ENCODE measurements around the gene LBH. TPM values are rescaled to one million over a fixed set of nuclear protein-coding genes. Genes with fewer than 3 reads are reported as not detected.

The LBH gene
- total RNA-seq, 1 donor = 91.4 TPM

GRCh38 chr2:30255466-30256408 lies 24.4 kb downstream of the LBH start:
- H3K27me3 ChIP-seq (ENCODE audit: insufficient read depth, low read length) = no peaks in the 10 kb centered on the region
- peaks cover 79% of the 10 kb centered on the region for H3K4me1 ChIP-seq (ENCODE audit: insufficient read depth, low read length)
- no peak overlapping the region for H3K4me3 ChIP-seq (ENCODE audit: low read length)
- no peaks in the 10 kb centered on the region for H3K9me3 ChIP-seq (ENCODE audit: low read depth, low read length)

GRCh38 chr2:30257266-30258214 lies 26.2 kb downstream of the LBH start:
- Histone ChIP-seq H3K9me3 (ENCODE audit: low read depth, low read length) (no peaks in the 10 kb centered on the region), H3K4me3 (ENCODE audit: low read length) (no peak overlapping the region), H3K27me3 (ENCODE audit: insufficient read depth, low read length) (no peaks in the 10 kb centered on the region), H3K4me1 (ENCODE audit: insufficient read depth, low read length) (peaks cover 66% of the 10 kb centered on the region)

- H3K27me3 ChIP-seq (ENCODE audit: insufficient read depth, low read length) = no peaks in the 10 kb centered on the region
- peaks cover 59% of the 10 kb centered on the region for H3K4me1 ChIP-seq (ENCODE audit: insufficient read depth, low read length)
- no peak overlapping the region for H3K4me3 ChIP-seq (ENCODE audit: low read length)
- H3K9me3 ChIP-seq (ENCODE audit: low read depth, low read length) = no peaks in the 10 kb centered on the region
Observed at GRCh38 chr2:30259071-30259470, 27.7 kb downstream of the LBH start.

GRCh38 chr2:30259827-30260679 lies 28.7 kb downstream of the LBH start:
- no peaks in the 10 kb centered on the region for H3K27me3 ChIP-seq (ENCODE audit: insufficient read depth, low read length)
- no peaks in the 10 kb centered on the region for H3K9me3 ChIP-seq (ENCODE audit: low read depth, low read length)
- H3K4me3 ChIP-seq (ENCODE audit: low read length) = no peak overlapping the region
- peaks cover 60% of the 10 kb centered on the region for H3K4me1 ChIP-seq (ENCODE audit: insufficient read depth, low read length)

GRCh38 chr2:30260941-30261340 lies 29.6 kb downstream of the LBH start:
- H3K4me1 ChIP-seq (ENCODE audit: insufficient read depth, low read length) = peaks cover 59% of the 10 kb centered on the region
- no peaks in the 10 kb centered on the region for H3K27me3 ChIP-seq (ENCODE audit: insufficient read depth, low read length)
- no peaks in the 10 kb centered on the region for H3K9me3 ChIP-seq (ENCODE audit: low read depth, low read length)
- no peak overlapping the region for H3K4me3 ChIP-seq (ENCODE audit: low read length)

- peaks cover 62% of the 10 kb centered on the region for H3K4me1 ChIP-seq (ENCODE audit: insufficient read depth, low read length)
- H3K9me3 ChIP-seq (ENCODE audit: low read depth, low read length) = no peaks in the 10 kb centered on the region
- H3K4me3 ChIP-seq (ENCODE audit: low read length) = no peak overlapping the region
- no peaks in the 10 kb centered on the region for H3K27me3 ChIP-seq (ENCODE audit: insufficient read depth, low read length)
Observed at GRCh38 chr2:30261695-30262211, 30.4 kb downstream of the LBH start.

- H3K9me3 ChIP-seq (ENCODE audit: low read depth, low read length) = no peaks in the 10 kb centered on the region
- H3K4me1 ChIP-seq (ENCODE audit: insufficient read depth, low read length) = peaks cover 64% of the 10 kb centered on the region
- H3K4me3 ChIP-seq (ENCODE audit: low read length) = no peak overlapping the region
- H3K27me3 ChIP-seq (ENCODE audit: insufficient read depth, low read length) = no peaks in the 10 kb centered on the region
Observed at GRCh38 chr2:30262716-30263309, 31.5 kb downstream of the LBH start.

- Histone ChIP-seq H3K4me1 (ENCODE audit: insufficient read depth, low read length) (peaks cover 56% of the 10 kb centered on the region), H3K4me3 (ENCODE audit: low read length) (no peak overlapping the region), H3K27me3 (ENCODE audit: insufficient read depth, low read length) (no peaks in the 10 kb centered on the region), H3K9me3 (ENCODE audit: low read depth, low read length) (no peaks in the 10 kb centered on the region)
Observed at GRCh38 chr2:30264274-30264673, 32.9 kb downstream of the LBH start.

GRCh38 chr2:30265052-30266015 lies 34.0 kb downstream of the LBH start:
- H3K4me3 ChIP-seq (ENCODE audit: low read length) = no peak overlapping the region
- no peaks in the 10 kb centered on the region for H3K9me3 ChIP-seq (ENCODE audit: low read depth, low read length)
- H3K27me3 ChIP-seq (ENCODE audit: insufficient read depth, low read length) = no peaks in the 10 kb centered on the region
- H3K4me1 ChIP-seq (ENCODE audit: insufficient read depth, low read length) = peaks cover 53% of the 10 kb centered on the region

GRCh38 chr2:30266051-30266621 lies 34.8 kb downstream of the LBH start:
- no peak overlapping the region for H3K4me3 ChIP-seq (ENCODE audit: low read length)
- no peaks in the 10 kb centered on the region for H3K27me3 ChIP-seq (ENCODE audit: insufficient read depth, low read length)
- H3K4me1 ChIP-seq (ENCODE audit: insufficient read depth, low read length) = peaks cover 56% of the 10 kb centered on the region
- no peaks in the 10 kb centered on the region for H3K9me3 ChIP-seq (ENCODE audit: low read depth, low read length)

- Histone ChIP-seq H3K4me3 (ENCODE audit: low read length) (no peak overlapping the region), H3K27me3 (ENCODE audit: insufficient read depth, low read length) (no peaks in the 10 kb centered on the region), H3K4me1 (ENCODE audit: insufficient read depth, low read length) (peaks cover 62% of the 10 kb centered on the region), H3K9me3 (ENCODE audit: low read depth, low read length) (no peaks in the 10 kb centered on the region)
Observed at GRCh38 chr2:30266705-30267104, 35.4 kb downstream of the LBH start.

- H3K27me3 ChIP-seq (ENCODE audit: insufficient read depth, low read length) = no peaks in the 10 kb centered on the region
- H3K4me3 ChIP-seq (ENCODE audit: low read length) = no peak overlapping the region
- H3K9me3 ChIP-seq (ENCODE audit: low read depth, low read length) = no peaks in the 10 kb centered on the region
- H3K4me1 ChIP-seq (ENCODE audit: insufficient read depth, low read length) = peaks cover 66% of the 10 kb centered on the region
Observed at GRCh38 chr2:30267161-30267975, 36.0 kb downstream of the LBH start.

Measured in mononuclear cell (primary cell).